ENCODE measurements around the gene SMIM35. TPM values are rescaled to one million over a fixed set of nuclear protein-coding genes. Genes with fewer than 3 reads are reported as not detected.

The SMIM35 gene
- total RNA-seq, 1 experiment from 2014 or later = not detected

GRCh38 chr11:118068945-118069612 is 17.7 kb downstream of the SMIM35 start:
- CTCF ChIA-PET = no interaction called here
- Histone ChIP-seq H3K4me2 (no peak overlapping the region), H3K79me2 (ENCODE audit: low read depth) (no peaks in the 10 kb centered on the region), H2AFZ (no peak overlapping the region), H3K27ac (no peak overlapping the region), H3K9me2 (ENCODE audit: insufficient read depth) (no peaks in the 10 kb centered on the region), H3F3A (ENCODE audit: insufficient read depth, low read depth) (no peaks in the 10 kb centered on the region), H3K4me3 (no peak overlapping the region), H4K20me1 (ENCODE audit: insufficient read depth) (no peaks in the 10 kb centered on the region), H3K27me3 (ENCODE audit: insufficient read depth, low read depth) (no peaks in the 10 kb centered on the region), H3K4me1 (replicated peaks; ENCODE audit: insufficient read depth) (peaks cover under 1% of the 10 kb centered on the region; the same call in 1 of the 2 replicates), H3K36me3 (ENCODE audit: low read depth) (no peaks in the 10 kb centered on the region), H3K9me3 (ENCODE audit: insufficient read depth, low read depth) (no peaks in the 10 kb centered on the region)
- intact Hi-C loops (cut with micrococcal nuclease; ENCODE audit: unreplicated experiment) = no loop called here
- no peak for TF ChIP-seq EZH2 (IDR thresholded peaks at IDR 0.05; ENCODE audit: low read depth)
- TF ChIP-seq, protein P1, sequence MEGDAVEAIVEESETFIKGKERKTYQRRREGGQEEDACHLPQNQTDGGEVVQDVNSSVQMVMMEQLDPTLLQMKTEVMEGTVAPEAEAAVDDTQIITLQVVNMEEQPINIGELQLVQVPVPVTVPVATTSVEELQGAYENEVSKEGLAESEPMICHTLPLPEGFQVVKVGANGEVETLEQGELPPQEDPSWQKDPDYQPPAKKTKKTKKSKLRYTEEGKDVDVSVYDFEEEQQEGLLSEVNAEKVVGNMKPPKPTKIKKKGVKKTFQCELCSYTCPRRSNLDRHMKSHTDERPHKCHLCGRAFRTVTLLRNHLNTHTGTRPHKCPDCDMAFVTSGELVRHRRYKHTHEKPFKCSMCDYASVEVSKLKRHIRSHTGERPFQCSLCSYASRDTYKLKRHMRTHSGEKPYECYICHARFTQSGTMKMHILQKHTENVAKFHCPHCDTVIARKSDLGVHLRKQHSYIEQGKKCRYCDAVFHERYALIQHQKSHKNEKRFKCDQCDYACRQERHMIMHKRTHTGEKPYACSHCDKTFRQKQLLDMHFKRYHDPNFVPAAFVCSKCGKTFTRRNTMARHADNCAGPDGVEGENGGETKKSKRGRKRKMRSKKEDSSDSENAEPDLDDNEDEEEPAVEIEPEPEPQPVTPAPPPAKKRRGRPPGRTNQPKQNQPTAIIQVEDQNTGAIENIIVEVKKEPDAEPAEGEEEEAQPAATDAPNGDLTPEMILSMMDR (conservative IDR thresholded peaks at IDR 0.05) = no peak
- BruUV-seq (replicated peaks) = no TSS peak
- POLR2A ChIA-PET (ENCODE audit: unreplicated experiment) = no interaction called here
- no peak for DNase-seq

DNA sequence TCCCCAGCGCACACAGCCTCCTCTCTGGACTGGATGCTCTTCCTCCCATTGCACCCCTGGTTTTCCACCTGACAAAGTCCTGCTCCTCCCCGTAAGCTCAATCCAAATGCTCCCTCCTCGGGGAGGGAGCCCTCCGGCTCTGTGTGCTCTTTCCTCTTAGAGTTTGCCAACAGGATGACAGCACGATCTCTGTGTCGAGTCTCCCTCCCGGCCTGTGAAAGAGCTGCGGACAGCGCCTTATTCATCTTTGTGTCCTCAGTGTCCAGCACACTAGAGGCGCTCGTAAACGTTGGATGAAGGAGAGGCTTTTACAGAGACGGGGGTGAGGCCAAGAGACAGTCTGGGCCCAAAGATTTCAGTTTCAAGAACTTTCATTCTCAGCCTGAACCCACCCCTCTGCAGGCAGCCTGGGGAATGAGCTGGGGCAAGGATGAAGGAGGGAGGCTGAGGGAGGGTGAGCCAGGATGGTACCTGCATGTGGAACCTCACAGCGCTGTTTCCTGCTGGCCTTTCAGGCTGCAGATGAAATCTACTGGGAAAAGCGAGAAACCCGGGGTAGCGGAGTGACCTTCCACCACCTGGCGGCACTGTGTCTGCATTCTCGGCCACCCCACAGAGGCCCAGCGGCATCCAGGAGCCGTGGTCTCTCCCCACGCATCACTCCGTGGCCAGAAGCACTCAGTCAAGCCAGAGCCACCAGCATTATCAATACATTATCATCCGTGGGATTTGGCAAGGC is 18.4 kb downstream of the SMIM35 start:
- CTCF ChIA-PET = interaction anchor here (0.7 kb wide), 1 partner anchor 694 kb away, joined by 3 read pairs; no protein-coding TSS in a partner anchor

GRCh38 chr11:118067006-118067405 is 19.8 kb downstream of the SMIM35 start:
- CTCF ChIA-PET = interaction anchor here (0.6 kb wide), 1 partner anchor 283 kb away, joined by 4 read pairs; no protein-coding TSS in a partner anchor
- H3K27me3 ChIP-seq (ENCODE audit: insufficient read depth, low read depth) = no peaks in the 10 kb centered on the region
- no peaks in the 10 kb centered on the region for H3K9me2 ChIP-seq (ENCODE audit: insufficient read depth)
- no peaks in the 10 kb centered on the region for H3K36me3 ChIP-seq (ENCODE audit: low read depth)
- no peak overlapping the region for H3K27ac ChIP-seq
- no peaks in the 10 kb centered on the region for H4K20me1 ChIP-seq (ENCODE audit: insufficient read depth)
- TF ChIP-seq, protein P1 (conservative IDR thresholded peaks at IDR 0.05) = no peak
- TF ChIP-seq EZH2 (IDR thresholded peaks at IDR 0.05; ENCODE audit: low read depth) = no peak
- no peaks in the 10 kb centered on the region for H3K4me1 ChIP-seq (replicated peaks; ENCODE audit: insufficient read depth)
- no peaks in the 10 kb centered on the region for H3K9me3 ChIP-seq (ENCODE audit: insufficient read depth, low read depth)
- no peaks in the 10 kb centered on the region for H3F3A ChIP-seq (ENCODE audit: insufficient read depth, low read depth)
- no peak overlapping the region for H3K4me2 ChIP-seq
- DNase-seq = no peak
- POLR2A ChIA-PET (ENCODE audit: unreplicated experiment) = no interaction called here
- no peak overlapping the region for H3K4me3 ChIP-seq
- no TSS peak for BruUV-seq (replicated peaks)
- no peak overlapping the region for H2AFZ ChIP-seq
- intact Hi-C loops (cut with micrococcal nuclease; ENCODE audit: unreplicated experiment) = no loop called here
- no peaks in the 10 kb centered on the region for H3K79me2 ChIP-seq (ENCODE audit: low read depth)

More for the DNA sequence above, 18.4 kb downstream of the SMIM35 start:
- no peaks in the 10 kb centered on the region for H3K27me3 ChIP-seq (ENCODE audit: insufficient read depth, low read depth)
- no peaks in the 10 kb centered on the region for H3K79me2 ChIP-seq (ENCODE audit: low read depth)
- no peak overlapping the region for H3K27ac ChIP-seq
- no peak overlapping the region for H3K4me2 ChIP-seq
- POLR2A ChIA-PET (ENCODE audit: unreplicated experiment) = no interaction called here
- H3K4me1 ChIP-seq (replicated peaks; ENCODE audit: insufficient read depth) = no peaks in the 10 kb centered on the region
- no peak overlapping the region for H3K4me3 ChIP-seq
- TF ChIP-seq EZH2 (IDR thresholded peaks at IDR 0.05; ENCODE audit: low read depth) = no peak
- TF ChIP-seq, protein P1 (conservative IDR thresholded peaks at IDR 0.05) = no peak
- H3K9me2 ChIP-seq (ENCODE audit: insufficient read depth) = no peaks in the 10 kb centered on the region
- BruUV-seq (replicated peaks) = no TSS peak
- no peaks in the 10 kb centered on the region for H4K20me1 ChIP-seq (ENCODE audit: insufficient read depth)
- H3K9me3 ChIP-seq (ENCODE audit: insufficient read depth, low read depth) = no peaks in the 10 kb centered on the region
- no peak overlapping the region for H2AFZ ChIP-seq
- no peak for DNase-seq
- intact Hi-C loops (cut with micrococcal nuclease; ENCODE audit: unreplicated experiment) = no loop called here
- no peaks in the 10 kb centered on the region for H3F3A ChIP-seq (ENCODE audit: insufficient read depth, low read depth)
- no peaks in the 10 kb centered on the region for H3K36me3 ChIP-seq (ENCODE audit: low read depth)

All from PC-9 (cell line).